PC-3 (cell line): Measurements from ENCODE around the gene FAM43B. TPM values are rescaled to one million over a fixed set of nuclear protein-coding genes. Genes with fewer than 3 reads are reported as not detected.

Source experiments
- ATAC-seq: fragments of 200-7000 bp; cut with Tn5 transposase; 2 replicates; pipeline ENCODE4 v1.9.1; 2020; ENCODE audit warnings: mild to moderate bottlenecking, moderate library complexity
- BruUV-seq: library from RNA; stranded (reverse); fragments of 400-500 nt; replicated peaks from 2 replicates; lab custom pipeline; 2021; lab: Mats Ljungman, UMichigan
- CTCF ChIA-PET: fragments of 300-600 bp; sonication (Branson Sonifier 250); formaldehyde crosslinking; loops from one replicate; lab custom pipeline; 2022; ENCODE audit warnings: antibody characterized with exemption; lab: Charles Lee
- POLR2A ChIA-PET: fragments of 300-600 bp; sonication (Branson Sonifier 250); formaldehyde crosslinking; loops from one replicate; lab custom pipeline; 2022; ENCODE audit warnings: antibody characterized with exemption; ENCODE audit not compliant: unreplicated experiment; lab: Charles Lee
- DNase-seq: peaks from one replicate; pipeline ENCODE4 v3.0.0-alpha.2; 2015
- H2AFZ ChIP-seq: fragments of 300-600 bp; sonication (generic); 2 replicates; pipeline ENCODE4 v1.6.0; 2016; ENCODE audit warnings: antibody characterized with exemption, low read length
- H3F3A ChIP-seq: fragments of 300-600 bp; sonication (generic); one replicate; pipeline ENCODE4 v1.6.0; 2017; ENCODE audit warnings: antibody characterized with exemption, low read length, control low read depth, mild to moderate bottlenecking; ENCODE audit not compliant: unreplicated experiment
- H3K27ac ChIP-seq: fragments of 300-600 bp; sonication (generic); 2 replicates; pipeline ENCODE4 v1.5.1; 2016; ENCODE audit warnings: mild to moderate bottlenecking, low read length
- H3K27me3 ChIP-seq: fragments of 300-600 bp; sonication (generic); 2 replicates; pipeline ENCODE4 v1.6.1; 2016; ENCODE audit warnings: low read length, mixed read lengths
- H3K36me3 ChIP-seq: fragments of 300-600 bp; sonication (generic); 2 replicates; pipeline ENCODE4 v1.6.1; 2016; ENCODE audit warnings: low read depth, mixed run types, low read length, mixed read lengths
- H3K4me1 ChIP-seq: fragments of 300-600 bp; sonication (generic); 2 replicates; pipeline ENCODE4 v1.5.1; 2016; ENCODE audit warnings: low read length; ENCODE audit not compliant: insufficient read depth
- H3K4me2 ChIP-seq: fragments of 300-600 bp; sonication (generic); 2 replicates; pipeline ENCODE4 v1.6.0; 2016; ENCODE audit warnings: low read length
- H3K4me3 ChIP-seq: fragments of 300-600 bp; sonication (generic); 2 replicates; pipeline ENCODE4 v1.5.1; 2016; ENCODE audit warnings: mild to moderate bottlenecking, low read length, mixed read lengths
- H3K79me2 ChIP-seq: fragments of 300-600 bp; sonication (generic); 2 replicates; pipeline ENCODE4 v1.6.1; 2017; ENCODE audit warnings: low read length, mixed read lengths
- H3K9ac ChIP-seq: fragments of 300-600 bp; sonication (generic); 2 replicates; pipeline ENCODE4 v1.6.0; 2016; ENCODE audit warnings: mild to moderate bottlenecking, low read length
- H3K9me2 ChIP-seq: fragments of 300-600 bp; sonication (generic); replicated peaks from 2 replicates; pipeline ENCODE4 v1.6.1; 2016; ENCODE audit warnings: mixed run types, low read length, mixed read lengths
- H3K9me3 ChIP-seq: fragments of 300-600 bp; sonication (generic); 2 replicates; pipeline ENCODE4 v1.6.1; 2016; ENCODE audit warnings: low read length, mixed read lengths
- H4K20me1 ChIP-seq: fragments of 300-600 bp; sonication (generic); 2 replicates; pipeline ENCODE4 v1.6.1; 2016; ENCODE audit warnings: low read length, mixed read lengths
- EZH2 ChIP-seq: fragments of 300-600 bp; sonication (generic); IDR thresholded peaks from one replicate; pipeline ENCODE4 v1.6.1; 2017; ENCODE audit warnings: antibody characterized with exemption, mild to moderate bottlenecking, low read length; ENCODE audit not compliant: unreplicated experiment
- EZH2phosphoT487 ChIP-seq: fragments of 300-600 bp; sonication (generic); IDR thresholded peaks from 2 replicates; pipeline ENCODE4 v1.6.1; 2018; ENCODE audit warnings: mild to moderate bottlenecking, antibody characterized with exemption, low read length, borderline replicate concordance
- intact Hi-C: fragments of 100-400 bp; cut with micrococcal nuclease; formaldehyde crosslinking; loops from 2 replicates; pipeline ENCODE4 v1.9.0; 2023
- total RNA-seq: library from RNA; depleted of rRNA; stranded (reverse); fragments of >200 nt; gene quantifications from 2 replicates; pipeline ENCODE4 v1.2.3, GENCODE V29; 2014
- TF ChIP-seq, protein P1 (sequence below): fragments of 300-600 bp; sonication (generic); conservative IDR thresholded peaks from 2 replicates; pipeline ENCODE4 v1.5.1; 2017; ENCODE audit warnings: antibody characterized with exemption, low read depth, mild to moderate bottlenecking, low read length

Gene FAM43B
- total RNA-seq, 1 experiment from 2014 or later, result 0.11 TPM

DNA sequence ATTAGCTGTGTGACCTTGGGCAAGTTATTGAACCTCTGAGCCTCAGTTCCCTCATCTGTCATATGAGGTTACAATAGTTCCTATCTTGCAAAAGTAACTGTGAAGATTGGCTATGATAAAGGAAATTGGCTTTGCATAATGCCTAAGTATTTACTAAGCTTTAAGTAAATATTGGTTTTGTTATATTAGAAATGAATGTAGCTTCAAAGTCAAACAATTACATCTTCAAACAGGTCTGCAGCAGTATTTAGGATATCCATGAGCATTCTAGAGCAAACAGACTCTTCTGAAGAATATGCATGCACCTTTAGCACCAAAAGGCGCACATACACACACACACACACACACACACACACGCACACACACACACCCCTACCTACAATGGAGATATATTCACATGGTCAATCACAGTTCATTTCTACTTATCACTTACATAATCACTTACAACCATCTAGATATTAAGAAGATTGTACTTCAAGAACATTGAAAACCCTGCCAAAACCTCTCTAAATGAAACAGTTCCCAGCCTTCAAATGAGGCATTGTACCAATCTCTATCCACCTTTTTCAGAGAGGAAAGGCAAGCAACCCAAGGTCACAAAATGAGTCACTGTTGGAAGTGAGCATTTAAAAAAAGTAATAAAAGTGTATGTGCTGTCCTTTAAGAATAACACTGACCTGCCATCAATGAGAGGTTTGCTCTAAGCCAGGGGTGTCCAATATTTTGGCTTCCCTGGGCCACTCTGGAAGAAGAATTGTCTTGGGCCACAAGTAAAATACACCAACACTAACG lies 13.4 kb upstream of the FAM43B start:
- peaks cover 3% of the 10 kb centered on the region for H3F3A ChIP-seq
- H4K20me1 ChIP-seq, result no peaks in the 10 kb centered on the region
- no peaks in the 10 kb centered on the region for H3K9me2 ChIP-seq
- CTCF ChIA-PET, result interaction anchor here (0.6 to 1.4 kb wide), 6 partner anchors 11 to 818 kb away, joined by 3 to 4 read pairs (median 4); no protein-coding TSS in a partner anchor
- peak; percentile 86 for ATAC-seq
- peak overlapping the region; percentile 53 for H3K4me2 ChIP-seq
- POLR2A ChIA-PET, result no interaction called here
- DNase-seq, result peak; percentile 66
- H3K4me1 ChIP-seq, result peaks cover 29% of the 10 kb centered on the region
- no peaks in the 10 kb centered on the region for H3K79me2 ChIP-seq
- no peak overlapping the region for H2AFZ ChIP-seq
- no peaks in the 10 kb centered on the region for H3K9me3 ChIP-seq
- no peak overlapping the region for H3K9ac ChIP-seq
- peak overlapping the region; percentile 80 for H3K27ac ChIP-seq
- intact Hi-C loops, result loop anchor here (2.0 kb wide), 1 partner anchor 62 kb away; no protein-coding TSS in a partner anchor
- no peaks in the 10 kb centered on the region for H3K27me3 ChIP-seq
- BruUV-seq, result no TSS peak
- no peaks in the 10 kb centered on the region for H3K36me3 ChIP-seq
- no peak overlapping the region for H3K4me3 ChIP-seq
- TF ChIP-seq EZH2phosphoT487, result no peak
- no peak for TF ChIP-seq EZH2
- TF ChIP-seq, protein P1, sequence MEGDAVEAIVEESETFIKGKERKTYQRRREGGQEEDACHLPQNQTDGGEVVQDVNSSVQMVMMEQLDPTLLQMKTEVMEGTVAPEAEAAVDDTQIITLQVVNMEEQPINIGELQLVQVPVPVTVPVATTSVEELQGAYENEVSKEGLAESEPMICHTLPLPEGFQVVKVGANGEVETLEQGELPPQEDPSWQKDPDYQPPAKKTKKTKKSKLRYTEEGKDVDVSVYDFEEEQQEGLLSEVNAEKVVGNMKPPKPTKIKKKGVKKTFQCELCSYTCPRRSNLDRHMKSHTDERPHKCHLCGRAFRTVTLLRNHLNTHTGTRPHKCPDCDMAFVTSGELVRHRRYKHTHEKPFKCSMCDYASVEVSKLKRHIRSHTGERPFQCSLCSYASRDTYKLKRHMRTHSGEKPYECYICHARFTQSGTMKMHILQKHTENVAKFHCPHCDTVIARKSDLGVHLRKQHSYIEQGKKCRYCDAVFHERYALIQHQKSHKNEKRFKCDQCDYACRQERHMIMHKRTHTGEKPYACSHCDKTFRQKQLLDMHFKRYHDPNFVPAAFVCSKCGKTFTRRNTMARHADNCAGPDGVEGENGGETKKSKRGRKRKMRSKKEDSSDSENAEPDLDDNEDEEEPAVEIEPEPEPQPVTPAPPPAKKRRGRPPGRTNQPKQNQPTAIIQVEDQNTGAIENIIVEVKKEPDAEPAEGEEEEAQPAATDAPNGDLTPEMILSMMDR, result no peak

DNA sequence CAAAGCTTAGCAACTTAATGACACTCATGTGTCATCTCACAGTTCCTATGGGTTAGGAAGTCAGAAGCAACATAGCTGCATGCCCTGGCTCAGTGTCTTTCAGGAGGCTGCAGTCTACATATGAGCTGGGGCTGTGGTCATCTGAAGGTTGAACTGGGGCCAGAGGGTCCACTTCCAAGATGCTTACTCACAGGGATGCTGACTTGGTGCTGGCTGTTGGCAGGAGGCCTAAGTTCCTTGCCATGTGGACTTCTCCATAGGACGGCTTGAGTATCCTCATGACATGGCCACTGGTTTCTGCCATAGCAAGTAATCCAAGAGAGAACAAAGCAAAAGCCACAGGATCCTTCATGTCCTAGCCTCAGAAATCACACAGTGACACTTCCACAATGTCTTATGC lies 12.1 kb upstream of the FAM43B start:
- no peaks in the 10 kb centered on the region for H3K9me3 ChIP-seq
- CTCF ChIA-PET, result no interaction called here
- H3K4me3 ChIP-seq, result no peak overlapping the region
- TF ChIP-seq EZH2phosphoT487 (no peak), EZH2 (no peak)
- TF ChIP-seq, protein P1, result no peak
- H3K36me3 ChIP-seq, result no peaks in the 10 kb centered on the region
- H4K20me1 ChIP-seq, result no peaks in the 10 kb centered on the region
- peaks cover 3% of the 10 kb centered on the region for H3F3A ChIP-seq
- peak; percentile 6 for DNase-seq
- H3K4me2 ChIP-seq, result no peak overlapping the region
- peaks cover 29% of the 10 kb centered on the region for H3K4me1 ChIP-seq
- no peak overlapping the region for H3K9ac ChIP-seq
- BruUV-seq, result no TSS peak
- no peaks in the 10 kb centered on the region for H3K79me2 ChIP-seq
- no peak for ATAC-seq
- intact Hi-C loops, result no loop called here
- no peak overlapping the region for H3K27ac ChIP-seq
- no peak overlapping the region for H2AFZ ChIP-seq
- H3K9me2 ChIP-seq, result no peaks in the 10 kb centered on the region
- POLR2A ChIA-PET, result no interaction called here
- H3K27me3 ChIP-seq, result no peaks in the 10 kb centered on the region

- CTCF ChIA-PET, result no interaction called here
These were observed 5.7 kb upstream of the FAM43B start for GRCh38 chr1:20546637-20547036.

More at GRCh38 chr1:20546637-20547036, 5.7 kb upstream of the FAM43B start:
- H3K36me3 ChIP-seq, result no peaks in the 10 kb centered on the region
- no peak overlapping the region for H3K9ac ChIP-seq
- H3K4me3 ChIP-seq, result no peak overlapping the region
- no peaks in the 10 kb centered on the region for H3K79me2 ChIP-seq
- no peaks in the 10 kb centered on the region for H3K9me3 ChIP-seq
- POLR2A ChIA-PET, result no interaction called here
- ATAC-seq (no peak), DNase-seq (no peak)
- BruUV-seq, result no TSS peak
- H3K9me2 ChIP-seq, result no peaks in the 10 kb centered on the region
- no peaks in the 10 kb centered on the region for H3F3A ChIP-seq
- H3K4me2 ChIP-seq, result no peak overlapping the region
- TF ChIP-seq, protein P1, result no peak
- no peak for TF ChIP-seq EZH2phosphoT487
- no peak for TF ChIP-seq EZH2
- intact Hi-C loops, result no loop called here
- no peaks in the 10 kb centered on the region for H4K20me1 ChIP-seq
- H3K4me1 ChIP-seq, result no peaks in the 10 kb centered on the region
- H3K27me3 ChIP-seq, result peaks cover under 1% of the 10 kb centered on the region; the same call in 1 of the 2 replicates
- no peak overlapping the region for H2AFZ ChIP-seq
- H3K27ac ChIP-seq, result no peak overlapping the region
